Stomach smooth muscle (tissue), 2 donors: ENCODE data around the gene NOS1AP.

Source experiments
- H3K27ac ChIP-seq: one replicate; pipeline ENCODE4 v1.7.0; 2013; ENCODE audit warnings: mild to moderate bottlenecking, low read length, inconsistent platforms
- H3K27me3 ChIP-seq, 2 donors: one replicate each; pipeline ENCODE4 v1.7.0; 2013; ENCODE audit warnings: low read length in 2 of 2; ENCODE audit not compliant: insufficient read depth in 2 of 2, control insufficient read depth in 1 of 2
- H3K36me3 ChIP-seq, 2 donors: one replicate each; pipeline ENCODE4 v1.7.0; 2013; ENCODE audit warnings: low read length in 2 of 2; ENCODE audit not compliant: control insufficient read depth in 2 of 2, insufficient read depth in 2 of 2
- H3K4me1 ChIP-seq: one replicate; pipeline ENCODE4 v1.7.0; 2013; ENCODE audit warnings: low read length; ENCODE audit not compliant: control insufficient read depth, insufficient read depth
- H3K4me3 ChIP-seq, 2 donors: one replicate each; pipeline ENCODE4 v1.7.0; 2013; ENCODE audit warnings: low read length in 2 of 2
- H3K9ac ChIP-seq, 2 donors: one replicate each; pipeline ENCODE4 v1.7.0; 2013; ENCODE audit warnings: low read length in 2 of 2, mild to moderate bottlenecking in 1 of 2
- H3K9me3 ChIP-seq, 2 donors: one replicate each; pipeline ENCODE4 v1.7.0; 2013; ENCODE audit warnings: low read length in 2 of 2; ENCODE audit not compliant: control insufficient read depth in 2 of 2
- donor health status: healthy.
- donor health status: Pancreatic carcinoma.

Gene NOS1AP

GRCh38 chr1:162218975-162219374 is 149.5 kb downstream of the NOS1AP start:
- H3K27ac ChIP-seq: no peak overlapping the region

GRCh38 chr1:162219461-162219860 is 150.0 kb downstream of the NOS1AP start:
- Histone ChIP-seq H3K4me1 (peaks cover 26% of the 10 kb centered on the region), H3K9ac (no peak overlapping the region), H3K9me3 (no peaks in the 10 kb centered on the region), H3K4me3 (no peak overlapping the region), H3K36me3 (no peaks in the 10 kb centered on the region), H3K27ac (no peak overlapping the region), H3K27me3 (no peaks in the 10 kb centered on the region)

More at GRCh38 chr1:162218975-162219374, 149.5 kb downstream of the NOS1AP start:
- H3K36me3 ChIP-seq: no peaks in the 10 kb centered on the region
- no peak overlapping the region for H3K4me3 ChIP-seq
- no peaks in the 10 kb centered on the region for H3K9me3 ChIP-seq
- peaks cover 30% of the 10 kb centered on the region for H3K4me1 ChIP-seq
- H3K9ac ChIP-seq: no peak overlapping the region
- H3K27me3 ChIP-seq: no peaks in the 10 kb centered on the region

- Histone ChIP-seq H3K4me3 (no peak overlapping the region), H3K27me3 (no peaks in the 10 kb centered on the region), H3K4me1 (peaks cover 20% of the 10 kb centered on the region), H3K36me3 (no peaks in the 10 kb centered on the region), H3K27ac (no peak overlapping the region), H3K9me3 (no peaks in the 10 kb centered on the region), H3K9ac (no peak overlapping the region)
Observed at GRCh38 chr1:162220009-162220539, 150.6 kb downstream of the NOS1AP start.

GRCh38 chr1:162222014-162222413 is 152.5 kb downstream of the NOS1AP start:
- H3K4me3 ChIP-seq: no peak overlapping the region

GRCh38 chr1:162222730-162223129 is 153.2 kb downstream of the NOS1AP start:
- H3K36me3 ChIP-seq: no peaks in the 10 kb centered on the region
- H3K4me3 ChIP-seq: no peak overlapping the region
- no peaks in the 10 kb centered on the region for H3K27me3 ChIP-seq
- no peaks in the 10 kb centered on the region for H3K9me3 ChIP-seq
- H3K27ac ChIP-seq: no peak overlapping the region
- H3K4me1 ChIP-seq: peaks cover 10% of the 10 kb centered on the region
- H3K9ac ChIP-seq: no peak overlapping the region

More at GRCh38 chr1:162222014-162222413, 152.5 kb downstream of the NOS1AP start:
- Histone ChIP-seq H3K36me3 (no peaks in the 10 kb centered on the region), H3K4me1 (peaks cover 10% of the 10 kb centered on the region), H3K9me3 (no peaks in the 10 kb centered on the region), H3K27me3 (no peaks in the 10 kb centered on the region), H3K27ac (no peak overlapping the region), H3K9ac (no peak overlapping the region)

GRCh38 chr1:162223488-162223887 is 154.0 kb downstream of the NOS1AP start:
- Histone ChIP-seq H3K4me1 (peaks cover 7% of the 10 kb centered on the region), H3K4me3 (no peak overlapping the region), H3K9me3 (no peaks in the 10 kb centered on the region), H3K27ac (no peak overlapping the region), H3K27me3 (no peaks in the 10 kb centered on the region), H3K36me3 (no peaks in the 10 kb centered on the region), H3K9ac (no peak overlapping the region)

- Histone ChIP-seq H3K36me3 (no peaks in the 10 kb centered on the region), H3K4me3 (no peak overlapping the region), H3K9me3 (no peaks in the 10 kb centered on the region), H3K9ac (no peak overlapping the region), H3K4me1 (peaks cover 6% of the 10 kb centered on the region), H3K27me3 (no peaks in the 10 kb centered on the region), H3K27ac (no peak overlapping the region)
Observed at GRCh38 chr1:162224267-162224666, 154.8 kb downstream of the NOS1AP start.

GRCh38 chr1:162228586-162228985 is 159.1 kb downstream of the NOS1AP start:
- H3K9ac ChIP-seq: no peak overlapping the region
- H3K9me3 ChIP-seq: no peaks in the 10 kb centered on the region
- H3K36me3 ChIP-seq: no peaks in the 10 kb centered on the region
- no peak overlapping the region for H3K27ac ChIP-seq
- no peak overlapping the region for H3K4me3 ChIP-seq
- no peaks in the 10 kb centered on the region for H3K4me1 ChIP-seq
- H3K27me3 ChIP-seq: no peaks in the 10 kb centered on the region

GRCh38 chr1:162229549-162229948 is 160.1 kb downstream of the NOS1AP start:
- H3K4me3 ChIP-seq: no peak overlapping the region
- no peak overlapping the region for H3K27ac ChIP-seq
- H3K4me1 ChIP-seq: no peaks in the 10 kb centered on the region
- no peaks in the 10 kb centered on the region for H3K36me3 ChIP-seq
- H3K9me3 ChIP-seq: no peaks in the 10 kb centered on the region
- no peak overlapping the region for H3K9ac ChIP-seq
- H3K27me3 ChIP-seq: no peaks in the 10 kb centered on the region

GRCh38 chr1:162230096-162230495 is 160.6 kb downstream of the NOS1AP start:
- H3K4me1 ChIP-seq: no peaks in the 10 kb centered on the region
- no peaks in the 10 kb centered on the region for H3K27me3 ChIP-seq
- no peak overlapping the region for H3K9ac ChIP-seq
- H3K4me3 ChIP-seq: no peak overlapping the region
- H3K27ac ChIP-seq: no peak overlapping the region
- H3K36me3 ChIP-seq: no peaks in the 10 kb centered on the region
- no peaks in the 10 kb centered on the region for H3K9me3 ChIP-seq

GRCh38 chr1:162230517-162230916 is 161.0 kb downstream of the NOS1AP start:
- no peaks in the 10 kb centered on the region for H3K9me3 ChIP-seq
- H3K27ac ChIP-seq: no peak overlapping the region
- H3K4me3 ChIP-seq: no peak overlapping the region
- H3K36me3 ChIP-seq: no peaks in the 10 kb centered on the region
- no peak overlapping the region for H3K9ac ChIP-seq
- H3K27me3 ChIP-seq: no peaks in the 10 kb centered on the region
- H3K4me1 ChIP-seq: peaks cover 3% of the 10 kb centered on the region
